H54 (cell line): ENCODE results near the gene ZNF486.
"Not testable (repeated sequence)": the region's sequence is repeated elsewhere in the genome, so short reads cannot be mapped to it uniquely, and the experiment has no call there.

Experiments used
- DNase-seq: peaks from one replicate; pipeline ENCODE4 v3.0.0; 2011; ENCODE audit warnings: low spot score, mixed read lengths; ENCODE audit not compliant: insufficient read length
- FAIRE-seq: peaks from 3 replicates; lab custom pipeline; 2011; peaks lifted over from hg19 to GRCh38; lab: Jason Lieb, UNC
- POLR2A ChIP-seq: IDR thresholded peaks from 2 replicates; pipeline ENCODE4 v1.6.1; 2011; ENCODE audit warnings: low read depth, mild to moderate bottlenecking, low read length

The ZNF486 gene

GRCh38 chr19:20182222-20182785 lies 15.3 kb downstream of the ZNF486 start:
- FAIRE-seq (no peak), DNase-seq (no peak)
- TF ChIP-seq POLR2A: no peak

- no peak for DNase-seq
- FAIRE-seq: no peak
- no peak for TF ChIP-seq POLR2A
These were observed 19.2 kb downstream of the ZNF486 start for GRCh38 chr19:20186174-20186573.

GRCh38 chr19:20197747-20198146 lies 30.7 kb downstream of the ZNF486 start:
- DNase-seq (no peak), FAIRE-seq (no peak)
- no peak for TF ChIP-seq POLR2A

GRCh38 chr19:20209051-20209450 lies 42.0 kb downstream of the ZNF486 start:
- TF ChIP-seq POLR2A: no peak
- FAIRE-seq: no peak
- no peak for DNase-seq

- DNase-seq, FAIRE-seq: not testable (repeated sequence)
These were observed 47.4 kb downstream of the ZNF486 start for GRCh38 chr19:20214366-20214765.

GRCh38 chr19:20221605-20222004 lies 54.6 kb downstream of the ZNF486 start:
- DNase-seq, FAIRE-seq: not testable (repeated sequence)

- no peak for DNase-seq
- FAIRE-seq: no peak
- no peak for TF ChIP-seq POLR2A
These were observed 66.1 kb downstream of the ZNF486 start for GRCh38 chr19:20233105-20233504.

GRCh38 chr19:20235156-20235555 lies 68.1 kb downstream of the ZNF486 start:
- no peak for TF ChIP-seq POLR2A
- FAIRE-seq (no peak), DNase-seq (no peak)

- DNase-seq (peak; percentile 7), FAIRE-seq (no peak)
- TF ChIP-seq POLR2A: no peak
These were observed 71.0 kb downstream of the ZNF486 start for GRCh38 chr19:20237773-20238623.

- no peak for DNase-seq
- TF ChIP-seq POLR2A: no peak
- FAIRE-seq: no peak
These were observed 76.6 kb downstream of the ZNF486 start for GRCh38 chr19:20243629-20244028.

GRCh38 chr19:20244356-20244755 lies 77.3 kb downstream of the ZNF486 start:
- FAIRE-seq (no peak), DNase-seq (no peak)
- TF ChIP-seq POLR2A: no peak

GRCh38 chr19:20245309-20245708 lies 78.3 kb downstream of the ZNF486 start:
- TF ChIP-seq POLR2A: no peak
- FAIRE-seq: no peak
- DNase-seq: no peak

GRCh38 chr19:20247016-20247683 lies 80.1 kb downstream of the ZNF486 start:
- FAIRE-seq (no peak), DNase-seq (no peak)
- TF ChIP-seq POLR2A: no peak

GRCh38 chr19:20248258-20248657 lies 81.2 kb downstream of the ZNF486 start:
- not testable (repeated sequence) for DNase-seq, FAIRE-seq
